Mucosa of rectum (tissue), 2 donors: ENCODE data around the gene GBF1.

ENCODE experiments used
- H3K27ac ChIP-seq, 2 donors: one replicate each; pipeline ENCODE4 v1.7.0; 2013; ENCODE audit warnings: inconsistent platforms in 2 of 2, low read depth in 2 of 2, low read length in 2 of 2
- H3K27me3 ChIP-seq, 2 donors: one replicate each; pipeline ENCODE4 v1.7.0; 2013; ENCODE audit warnings: low read length in 2 of 2; ENCODE audit not compliant: control insufficient read depth in 2 of 2, insufficient read depth in 2 of 2
- H3K36me3 ChIP-seq, 2 donors: one replicate each; pipeline ENCODE4 v1.7.0; 2013; ENCODE audit warnings: low read length in 2 of 2; ENCODE audit not compliant: control insufficient read depth in 2 of 2, insufficient read depth in 2 of 2
- H3K4me1 ChIP-seq, 2 donors: one replicate each; pipeline ENCODE4 v1.7.0; 2013; ENCODE audit warnings: low read length in 2 of 2, mild to moderate bottlenecking in 1 of 2; ENCODE audit not compliant: control insufficient read depth in 2 of 2, insufficient read depth in 2 of 2
- H3K4me3 ChIP-seq, 2 donors: one replicate each; pipeline ENCODE4 v1.7.0; 2013; ENCODE audit warnings: low read length in 2 of 2
- H3K9ac ChIP-seq, 2 donors: one replicate each; pipeline ENCODE4 v1.7.0; 2013; ENCODE audit warnings: low read length in 2 of 2, low read depth in 1 of 2, mild to moderate bottlenecking in 1 of 2
- H3K9me3 ChIP-seq, 2 donors: one replicate each; pipeline ENCODE4 v1.7.0; 2013; ENCODE audit warnings: low read length in 2 of 2; ENCODE audit not compliant: control insufficient read depth in 2 of 2
- donor health status: healthy.
- donor health status: Normal muscosa, but diverticular disease.

GBF1 gene

GRCh38 chr10:102407425-102408130, 162.2 kb downstream of the GBF1 start:
- Histone ChIP-seq H3K27me3 (peaks cover 38 to 46% of the 10 kb centered on the region in 2 donors), H3K4me1 (peaks cover 3 to 4% of the 10 kb centered on the region in 2 donors), H3K9me3 (no peaks in the 10 kb centered on the region), H3K4me3 (no peak overlapping the region), H3K27ac (peak overlapping the region; percentile 34 to 69), H3K36me3 (no peaks in the 10 kb centered on the region), H3K9ac (no peak overlapping the region)

- Histone ChIP-seq H3K9ac (no peak overlapping the region), H3K9me3 (no peaks in the 10 kb centered on the region), H3K27me3 (peaks cover 40 to 51% of the 10 kb centered on the region in 2 donors), H3K36me3 (no peaks in the 10 kb centered on the region), H3K27ac (peak overlapping the region; percentile 34 to 69), H3K4me3 (peak overlapping the region; percentile 31 to 49), H3K4me1 (peaks cover 3 to 4% of the 10 kb centered on the region in 2 donors)
Measured at GRCh38 chr10:102408131-102408727, 162.9 kb downstream of the GBF1 start.

GRCh38 chr10:102408728-102409603, 163.6 kb downstream of the GBF1 start:
- no peaks in the 10 kb centered on the region for H3K36me3 ChIP-seq
- peaks cover 40 to 51% of the 10 kb centered on the region in 2 donors for H3K27me3 ChIP-seq
- H3K4me3 ChIP-seq, result peak overlapping the region; percentile 31 to 49
- peak overlapping the region in 1 of 2 donors; percentile 63 for H3K27ac ChIP-seq
- no peaks in the 10 kb centered on the region for H3K9me3 ChIP-seq
- H3K4me1 ChIP-seq, result peaks cover 3 to 4% of the 10 kb centered on the region in 2 donors
- H3K9ac ChIP-seq, result no peak overlapping the region

GRCh38 chr10:102409604-102410428, 164.5 kb downstream of the GBF1 start:
- Histone ChIP-seq H3K36me3 (no peaks in the 10 kb centered on the region), H3K4me1 (peaks cover 3 to 4% of the 10 kb centered on the region in 2 donors), H3K9me3 (no peaks in the 10 kb centered on the region), H3K27ac (peak overlapping the region in 1 of 2 donors; percentile 63), H3K9ac (peak overlapping the region in 1 of 2 donors; percentile 47), H3K27me3 (peaks cover 44 to 54% of the 10 kb centered on the region in 2 donors), H3K4me3 (peak overlapping the region; percentile 27 to 37)

- H3K27me3 ChIP-seq, result peaks cover 46 to 56% of the 10 kb centered on the region in 2 donors
- no peaks in the 10 kb centered on the region for H3K36me3 ChIP-seq
- H3K4me3 ChIP-seq, result peak overlapping the region in 1 of 2 donors; percentile 48
- no peaks in the 10 kb centered on the region for H3K9me3 ChIP-seq
- peak overlapping the region in 1 of 2 donors; percentile 63 for H3K27ac ChIP-seq
- peaks cover 3 to 4% of the 10 kb centered on the region in 2 donors for H3K4me1 ChIP-seq
- H3K9ac ChIP-seq, result peak overlapping the region in 1 of 2 donors; percentile 47
Measured at GRCh38 chr10:102410429-102411073, 165.2 kb downstream of the GBF1 start.

- Histone ChIP-seq H3K4me1 (peaks cover 3 to 4% of the 10 kb centered on the region in 2 donors), H3K9me3 (no peaks in the 10 kb centered on the region), H3K27me3 (peaks cover 46 to 59% of the 10 kb centered on the region in 2 donors), H3K36me3 (no peaks in the 10 kb centered on the region), H3K4me3 (no peak overlapping the region), H3K9ac (no peak overlapping the region), H3K27ac (no peak overlapping the region)
Measured at GRCh38 chr10:102411341-102412255, 166.3 kb downstream of the GBF1 start.

- Histone ChIP-seq H3K27me3 (peaks cover 46 to 57% of the 10 kb centered on the region in 2 donors), H3K4me1 (peaks cover 3 to 4% of the 10 kb centered on the region in 2 donors)
Measured at GRCh38 chr10:102412293-102412692, 167.0 kb downstream of the GBF1 start.

GRCh38 chr10:102413053-102413705, 167.8 kb downstream of the GBF1 start:
- Histone ChIP-seq H3K27me3 (peaks cover 41 to 51% of the 10 kb centered on the region in 2 donors), H3K4me3 (no peak overlapping the region)

More at GRCh38 chr10:102412293-102412692, 167.0 kb downstream of the GBF1 start:
- Histone ChIP-seq H3K9ac (no peak overlapping the region), H3K27ac (no peak overlapping the region), H3K4me3 (no peak overlapping the region), H3K36me3 (no peaks in the 10 kb centered on the region), H3K9me3 (no peaks in the 10 kb centered on the region)

More at GRCh38 chr10:102413053-102413705, 167.8 kb downstream of the GBF1 start:
- H3K4me1 ChIP-seq, result peaks cover 3 to 4% of the 10 kb centered on the region in 2 donors
- H3K9me3 ChIP-seq, result no peaks in the 10 kb centered on the region
- H3K9ac ChIP-seq, result no peak overlapping the region
- H3K27ac ChIP-seq, result no peak overlapping the region
- H3K36me3 ChIP-seq, result no peaks in the 10 kb centered on the region
